SU-DHL-6 (cell line): ENCODE measurements around the gene ZNF562.

Source experiments
- H2AFZ ChIP-seq: fragments of 200-600 bp; sonication (generic); 2 replicates; pipeline ENCODE4 v1.6.1; 2014; ENCODE audit warnings: low read depth, mild to moderate bottlenecking, moderate library complexity, mixed read lengths, antibody characterized with exemption, low read length; ENCODE audit not compliant: severe bottlenecking
- H3F3A ChIP-seq: fragments of 200-600 bp; shearing (Covaris generic); 2 replicates; pipeline ENCODE4 v1.6.0; 2016; ENCODE audit warnings: antibody characterized with exemption, mild to moderate bottlenecking; ENCODE audit not compliant: insufficient read depth
- H3K27ac ChIP-seq: fragments of 200-600 bp; sonication (generic); 2 replicates; pipeline ENCODE4 v1.5.1; 2016; ENCODE audit warnings: low read depth, mild to moderate bottlenecking, low read length, moderate library complexity, mixed read lengths
- H3K27me3 ChIP-seq: fragments of 200-600 bp; sonication (generic), shearing (Covaris generic); 2 replicates; pipeline ENCODE4 v1.6.0; 2014; ENCODE audit warnings: mild to moderate bottlenecking, low read length
- H3K36me3 ChIP-seq: fragments of 200-600 bp; sonication (generic); 2 replicates; pipeline ENCODE4 v1.6.1; 2014; ENCODE audit warnings: mild to moderate bottlenecking, low read length, mixed read lengths
- H3K4me2 ChIP-seq: fragments of 300-600, 200-600 bp; shearing (Covaris generic), sonication (generic); 2 replicates; pipeline ENCODE4 v1.6.0; 2014; ENCODE audit warnings: low read length, low read depth, mild to moderate bottlenecking; ENCODE audit not compliant: poor library complexity, severe bottlenecking
- H3K4me3 ChIP-seq: fragments of 200-600 bp; sonication (generic); 2 replicates; pipeline ENCODE4 v1.5.1; 2014; ENCODE audit warnings: antibody characterized with exemption, low read length, mild to moderate bottlenecking, mixed read lengths; ENCODE audit not compliant: insufficient read depth, poor library complexity, severe bottlenecking
- H3K79me2 ChIP-seq: fragments of 200-600 bp; sonication (generic); 2 replicates; pipeline ENCODE4 v1.6.1; 2014; ENCODE audit warnings: mild to moderate bottlenecking, low read length, moderate library complexity; ENCODE audit not compliant: insufficient read depth
- H3K9ac ChIP-seq: fragments of 200-600 bp; sonication (generic); 2 replicates; pipeline ENCODE4 v1.7.0; 2014; ENCODE audit warnings: mild to moderate bottlenecking, low read length
- H3K9me2 ChIP-seq: fragments of 200-600 bp; sonication (generic); replicated peaks from 2 replicates; pipeline ENCODE4 v1.6.1; 2014; ENCODE audit warnings: low read length; ENCODE audit not compliant: insufficient read depth
- H3K9me3 ChIP-seq: fragments of 200-600 bp; sonication (generic); 2 replicates; pipeline ENCODE4 v1.6.1; 2014; ENCODE audit warnings: low read length, mixed read lengths; ENCODE audit not compliant: insufficient read depth
- H4K20me1 ChIP-seq: fragments of 200-600 bp; sonication (generic); 2 replicates; pipeline ENCODE4 v1.6.1; 2014; ENCODE audit warnings: low read depth, mild to moderate bottlenecking, antibody characterized with exemption, low read length, moderate library complexity, mixed read lengths
- EZH2phosphoT487 ChIP-seq: fragments of 200-600 bp; sonication (generic), shearing (Covaris generic); conservative IDR thresholded peaks from 2 replicates; pipeline ENCODE4 v1.6.1; 2018; ENCODE audit warnings: mild to moderate bottlenecking, antibody characterized with exemption, low read length, moderate library complexity, mixed read lengths
- TF ChIP-seq, protein P1 (sequence below): fragments of 200-600 bp; sonication (generic); IDR thresholded peaks from one replicate; pipeline ENCODE4 v1.5.1; 2017; ENCODE audit warnings: antibody characterized with exemption, mild to moderate bottlenecking, low read length, moderate library complexity; ENCODE audit not compliant: insufficient read depth, poor library complexity, severe bottlenecking

The ZNF562 gene

DNA sequence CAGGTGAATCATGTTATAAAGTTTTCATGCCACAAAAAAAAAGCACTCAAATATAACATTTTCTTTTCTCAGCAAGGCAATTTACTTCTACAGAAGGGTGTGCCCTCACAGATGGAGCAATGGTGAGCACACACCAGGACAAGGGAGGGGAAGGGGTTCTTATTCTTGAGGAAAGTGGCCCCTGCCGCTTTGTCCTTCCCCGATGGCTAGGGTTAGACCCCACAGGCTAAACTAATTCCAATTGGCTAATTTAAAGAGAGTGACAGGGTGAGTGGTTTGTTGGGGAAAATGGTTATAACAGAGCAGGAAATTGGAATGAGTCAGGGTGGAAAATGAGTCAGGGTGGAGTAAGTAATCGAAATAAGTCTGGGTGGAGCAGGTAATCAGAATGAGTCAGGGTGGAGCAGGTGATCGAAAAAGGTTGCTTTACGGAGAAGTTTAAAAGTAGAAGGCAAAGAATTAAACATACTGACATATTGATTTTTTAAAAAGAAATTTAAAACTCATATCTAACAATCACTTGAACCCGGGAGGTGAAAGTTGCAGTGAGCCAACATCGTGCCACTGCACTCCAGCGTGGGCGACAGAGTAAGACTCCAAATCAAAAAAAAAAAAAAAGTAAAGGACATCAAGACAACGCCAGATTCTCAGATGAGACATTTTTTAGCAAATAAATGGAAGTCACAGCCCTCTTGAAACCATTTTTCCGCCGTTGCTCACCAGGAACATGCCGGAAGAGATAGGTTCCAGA is 813 bp downstream of the ZNF562 start:
- Histone ChIP-seq H3K79me2 (peaks cover 57% of the 10 kb centered on the region), H3K27ac (peak overlapping the region; percentile 73; the same call in 1 of the 2 replicates), H4K20me1 (no peaks in the 10 kb centered on the region), H3K36me3 (peaks cover 27% of the 10 kb centered on the region), H3K4me2 (peak overlapping the region; percentile 51), H3K27me3 (no peaks in the 10 kb centered on the region), H3F3A (0 out of 2 replicates have a peak, but pooled peaks cover 3% of the 10 kb centered on the region), H3K4me3 (peak overlapping the region; percentile 76), H3K9me3 (peaks cover 23% of the 10 kb centered on the region; the same call in 1 of the 2 replicates), H2AFZ (peak overlapping the region; percentile 95), H3K9ac (peak overlapping the region; percentile 61), H3K9me2 (no peaks in the 10 kb centered on the region)
- TF ChIP-seq, protein P1, sequence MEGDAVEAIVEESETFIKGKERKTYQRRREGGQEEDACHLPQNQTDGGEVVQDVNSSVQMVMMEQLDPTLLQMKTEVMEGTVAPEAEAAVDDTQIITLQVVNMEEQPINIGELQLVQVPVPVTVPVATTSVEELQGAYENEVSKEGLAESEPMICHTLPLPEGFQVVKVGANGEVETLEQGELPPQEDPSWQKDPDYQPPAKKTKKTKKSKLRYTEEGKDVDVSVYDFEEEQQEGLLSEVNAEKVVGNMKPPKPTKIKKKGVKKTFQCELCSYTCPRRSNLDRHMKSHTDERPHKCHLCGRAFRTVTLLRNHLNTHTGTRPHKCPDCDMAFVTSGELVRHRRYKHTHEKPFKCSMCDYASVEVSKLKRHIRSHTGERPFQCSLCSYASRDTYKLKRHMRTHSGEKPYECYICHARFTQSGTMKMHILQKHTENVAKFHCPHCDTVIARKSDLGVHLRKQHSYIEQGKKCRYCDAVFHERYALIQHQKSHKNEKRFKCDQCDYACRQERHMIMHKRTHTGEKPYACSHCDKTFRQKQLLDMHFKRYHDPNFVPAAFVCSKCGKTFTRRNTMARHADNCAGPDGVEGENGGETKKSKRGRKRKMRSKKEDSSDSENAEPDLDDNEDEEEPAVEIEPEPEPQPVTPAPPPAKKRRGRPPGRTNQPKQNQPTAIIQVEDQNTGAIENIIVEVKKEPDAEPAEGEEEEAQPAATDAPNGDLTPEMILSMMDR, result no peak
- no peak for TF ChIP-seq EZH2phosphoT487

DNA sequence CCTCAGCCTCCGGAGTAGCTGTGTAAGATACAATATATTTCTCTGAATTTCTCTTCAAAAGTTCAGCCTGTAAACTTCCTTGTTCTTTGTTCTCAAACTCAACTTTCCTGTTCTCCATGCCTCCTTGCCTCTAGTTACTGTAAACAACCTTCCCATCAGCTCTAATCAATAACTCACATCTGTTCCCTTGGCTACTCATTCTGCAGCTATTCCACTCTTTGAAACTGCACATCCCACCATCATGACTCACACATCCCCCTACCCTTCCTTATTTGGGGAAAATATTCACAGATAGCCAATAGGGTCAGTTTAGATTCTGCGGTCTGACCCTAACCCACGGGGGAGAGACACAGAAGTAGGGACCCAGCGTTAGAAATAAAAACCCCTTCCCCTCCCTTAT is 2.0 kb downstream of the ZNF562 start:
- no peak overlapping the region for H3K4me3 ChIP-seq
- H3K4me2 ChIP-seq, result no peak overlapping the region
- 0 out of 2 replicates have a peak, but pooled peaks cover 3% of the 10 kb centered on the region for H3F3A ChIP-seq
- H3K9ac ChIP-seq, result no peak overlapping the region
- peaks cover 31% of the 10 kb centered on the region; the same call in 1 of the 2 replicates for H3K9me3 ChIP-seq
- H4K20me1 ChIP-seq, result no peaks in the 10 kb centered on the region
- no peak overlapping the region for H2AFZ ChIP-seq
- H3K9me2 ChIP-seq, result no peaks in the 10 kb centered on the region
- no peaks in the 10 kb centered on the region for H3K27me3 ChIP-seq
- no peak overlapping the region for H3K27ac ChIP-seq
- H3K79me2 ChIP-seq, result peaks cover 69% of the 10 kb centered on the region
- peaks cover 37% of the 10 kb centered on the region for H3K36me3 ChIP-seq
- no peak for TF ChIP-seq EZH2phosphoT487
- TF ChIP-seq, protein P1, result no peak

DNA sequence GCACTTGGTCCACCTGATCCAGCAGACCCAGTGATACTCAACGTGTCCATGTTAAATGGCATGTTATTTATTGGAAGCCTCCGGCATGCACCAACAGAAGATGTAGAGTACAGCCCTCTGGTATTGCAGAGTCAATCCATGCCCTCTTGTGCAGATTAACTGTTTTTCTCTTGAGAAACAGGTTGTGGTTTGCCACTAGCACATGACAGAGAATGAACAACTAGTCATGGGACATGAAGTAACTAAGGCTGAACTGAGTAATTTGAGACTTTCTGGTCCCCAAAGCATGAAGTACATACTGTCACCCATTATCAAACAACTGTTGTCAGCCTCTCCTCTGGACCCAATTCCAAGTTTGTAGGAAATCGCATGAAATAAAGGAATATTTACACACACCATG is 3.2 kb downstream of the ZNF562 start:
- H3K79me2 ChIP-seq, result peaks cover 81% of the 10 kb centered on the region
- H4K20me1 ChIP-seq, result no peaks in the 10 kb centered on the region
- TF ChIP-seq, protein P1, result no peak
- TF ChIP-seq EZH2phosphoT487, result no peak
- H3F3A ChIP-seq, result 0 out of 2 replicates have a peak, but pooled peaks cover 3% of the 10 kb centered on the region
- H3K27ac ChIP-seq, result no peak overlapping the region
- H2AFZ ChIP-seq, result no peak overlapping the region
- no peaks in the 10 kb centered on the region for H3K9me2 ChIP-seq
- H3K27me3 ChIP-seq, result no peaks in the 10 kb centered on the region
- H3K4me2 ChIP-seq, result no peak overlapping the region
- peaks cover 37% of the 10 kb centered on the region for H3K36me3 ChIP-seq
- H3K4me3 ChIP-seq, result no peak overlapping the region
- peaks cover 31% of the 10 kb centered on the region; the same call in 1 of the 2 replicates for H3K9me3 ChIP-seq
- no peak overlapping the region for H3K9ac ChIP-seq
